Measurements from ENCODE around the gene OR10AD1. TPM values are rescaled to one million over a fixed set of nuclear protein-coding genes. Genes with fewer than 3 reads are reported as not detected.
"Not testable (repeated sequence)": the region's sequence is repeated elsewhere in the genome, so short reads cannot be mapped to it uniquely, and the experiment has no call there.

Gene OR10AD1
- polyA plus RNA-seq (2013, experiment 1 of 2; ENCODE audit: insufficient read length): not detected
- polyA plus RNA-seq (2013, experiment 2 of 2; ENCODE audit: insufficient read length): not detected

GRCh38 chr12:48203192-48203591 lies at the start of gene OR10AD1:
TSS of gene OR10AD1 (minus strand) at chr12:48203292. CDS start at chr12:48203292, 0 bp downstream.
- no peak for DNase-seq

GRCh38 chr12:48247181-48247966 lies 44.3 kb upstream of the OR10AD1 start:
- DNase-seq: no peak

- DNase-seq: no peak
These were observed 34.1 kb upstream of the OR10AD1 start for GRCh38 chr12:48237162-48237561.

GRCh38 chr12:48235796-48236333 lies 32.8 kb upstream of the OR10AD1 start:
- no peak for DNase-seq

GRCh38 chr12:48231169-48231958 lies 28.3 kb upstream of the OR10AD1 start:
- not testable (repeated sequence) for DNase-seq

- not testable (repeated sequence) for DNase-seq
These were observed 21.4 kb upstream of the OR10AD1 start for GRCh38 chr12:48224533-48224932.

- DNase-seq: no peak
These were observed 18.6 kb upstream of the OR10AD1 start for GRCh38 chr12:48221645-48222044.

GRCh38 chr12:48220701-48221100 lies 17.6 kb upstream of the OR10AD1 start:
- DNase-seq: no peak

GRCh38 chr12:48219631-48220030 lies 16.5 kb upstream of the OR10AD1 start:
- no peak for DNase-seq

GRCh38 chr12:48216785-48217184 lies 13.7 kb upstream of the OR10AD1 start:
- DNase-seq: no peak

GRCh38 chr12:48209495-48209894 lies 6.4 kb upstream of the OR10AD1 start:
- not testable (repeated sequence) for DNase-seq

- no peak for DNase-seq
These were observed 326 bp downstream of the OR10AD1 start for GRCh38 chr12:48202766-48203165.

GRCh38 chr12:48201516-48201915 lies 1.6 kb downstream of the OR10AD1 start:
- no peak for DNase-seq

- no peak for DNase-seq
These were observed 2.0 kb downstream of the OR10AD1 start for GRCh38 chr12:48201091-48201490.

GRCh38 chr12:48199774-48200221 lies 3.3 kb downstream of the OR10AD1 start:
- no peak for DNase-seq

- DNase-seq: no peak
These were observed 4.1 kb downstream of the OR10AD1 start for GRCh38 chr12:48198985-48199384.

GRCh38 chr12:48198672-48198971 lies 4.5 kb downstream of the OR10AD1 start:
- no peak for DNase-seq

- peak; percentile 94 for DNase-seq
These were observed 5.0 kb downstream of the OR10AD1 start for GRCh38 chr12:48197971-48198671.

GRCh38 chr12:48197549-48197970 lies 5.5 kb downstream of the OR10AD1 start:
- DNase-seq: peak; percentile 30

GRCh38 chr12:48194799-48195201 lies 8.3 kb downstream of the OR10AD1 start:
- DNase-seq: peak; percentile 67

GRCh38 chr12:48193623-48194022 lies 9.5 kb downstream of the OR10AD1 start:
- no peak for DNase-seq

- no peak for DNase-seq
These were observed 10.2 kb downstream of the OR10AD1 start for GRCh38 chr12:48192861-48193260.

- DNase-seq: no peak
These were observed 12.0 kb downstream of the OR10AD1 start for GRCh38 chr12:48191096-48191495.

All from fibroblast of skin of abdomen (primary cell).